Esophagus muscularis mucosa (tissue), 4 donors: ENCODE measurements around the gene MRTFA.

Experiments used
- CTCF ChIP-seq, 3 experiments: fragments of 200-600 bp in 2 of 3; fragments of 450-650 bp in 1 of 3; sonication (generic) in 2 of 3; IDR thresholded peaks; one replicate each; pipeline ENCODE4 v1.5.1; 2017 to 2019; ENCODE audit warnings: antibody characterized with exemption in 3 of 3, mild to moderate bottlenecking in 2 of 3, moderate library complexity in 1 of 3
- EP300 ChIP-seq: sonication (generic); formaldehyde crosslinking; IDR thresholded peaks from one replicate; pipeline ENCODE4 v1.6.1; 2017; ENCODE audit warnings: antibody characterized with exemption
- POLR2A ChIP-seq: fragments of 450-650 bp; IDR thresholded peaks from one replicate; pipeline ENCODE4 v1.6.1; 2017; ENCODE audit warnings: antibody characterized with exemption, moderate library complexity, mild to moderate bottlenecking, low read depth
- POLR2AphosphoS5 ChIP-seq, 2 donors: sonication (generic); formaldehyde crosslinking; IDR thresholded peaks; one replicate each; pipeline ENCODE4 v1.6.1; 2017; ENCODE audit warnings: antibody characterized with exemption in 2 of 2

- no peak for TF ChIP-seq CTCF (IDR thresholded peaks at IDR 0.05)
- no peak for TF ChIP-seq POLR2A
- no peak for TF ChIP-seq POLR2AphosphoS5 (IDR thresholded peaks at IDR 0.05)
- no peak for TF ChIP-seq EP300
These were observed 5.8 kb upstream of the MRTFA start for GRCh38 chr22:40642316-40642715.
